DOHH2 (cell line): ENCODE data around the gene CDK14.

ENCODE experiments used
- H3F3A ChIP-seq: fragments of 200-600 bp; sonication (generic), shearing (Covaris generic); 2 replicates; pipeline ENCODE4 v1.6.0; 2016; ENCODE audit warnings: antibody characterized with exemption, mild to moderate bottlenecking; ENCODE audit not compliant: control insufficient read depth, insufficient read depth
- H3K27ac ChIP-seq: fragments of 200-600 bp; sonication (generic); 2 replicates; pipeline ENCODE4 v1.5.1; 2014; ENCODE audit warnings: low read depth, mild to moderate bottlenecking, low read length, moderate library complexity
- H3K27me3 ChIP-seq: fragments of 200-600 bp; sonication (generic); 2 replicates; pipeline ENCODE4 v1.6.1; 2014; ENCODE audit warnings: mild to moderate bottlenecking, low read length, mixed read lengths; ENCODE audit not compliant: control insufficient read depth
- H3K36me3 ChIP-seq: fragments of 200-600 bp; sonication (generic); 2 replicates; pipeline ENCODE4 v1.6.1; 2014; ENCODE audit warnings: mild to moderate bottlenecking, low read length, moderate library complexity, mixed read lengths; ENCODE audit not compliant: control insufficient read depth
- H3K4me1 ChIP-seq: fragments of 200-600 bp; sonication (generic); 2 replicates; pipeline ENCODE4 v1.6.1; 2014; ENCODE audit warnings: mild to moderate bottlenecking, low read length, mixed read lengths; ENCODE audit not compliant: control insufficient read depth
- H3K4me2 ChIP-seq: fragments of 200-600 bp; sonication (generic); 2 replicates; pipeline ENCODE4 v1.6.0; 2014; ENCODE audit warnings: mild to moderate bottlenecking, low read length, moderate library complexity
- H3K4me3 ChIP-seq: fragments of 200-600 bp; sonication (generic); 2 replicates; pipeline ENCODE4 v1.5.1; 2014; ENCODE audit warnings: mild to moderate bottlenecking, low read length, mixed read lengths
- H3K79me2 ChIP-seq: fragments of 200-600 bp; sonication (generic); 2 replicates; pipeline ENCODE4 v1.6.1; 2014; ENCODE audit warnings: mild to moderate bottlenecking, low read length, mixed read lengths; ENCODE audit not compliant: control insufficient read depth
- H3K9me2 ChIP-seq: fragments of 200-600 bp; sonication (generic); replicated peaks from 2 replicates; pipeline ENCODE4 v1.6.1; 2014; ENCODE audit warnings: mild to moderate bottlenecking, low read length, mixed read lengths; ENCODE audit not compliant: control insufficient read depth
- H3K9me3 ChIP-seq: fragments of 200-600 bp; sonication (generic); 2 replicates; pipeline ENCODE4 v1.6.1; 2014; ENCODE audit warnings: antibody characterized with exemption, low read length, mixed read lengths; ENCODE audit not compliant: control insufficient read depth, insufficient read depth
- H4K20me1 ChIP-seq: fragments of 200-600 bp; sonication (generic); 2 replicates; pipeline ENCODE4 v1.6.0; 2014; ENCODE audit warnings: low read depth, mild to moderate bottlenecking, antibody characterized with exemption, low read length, moderate library complexity; ENCODE audit not compliant: control insufficient read depth, insufficient read depth
- EZH2phosphoT487 ChIP-seq: fragments of 200-600 bp; sonication (generic); IDR thresholded peaks from 2 replicates; pipeline ENCODE4 v1.6.1; 2017; ENCODE audit warnings: borderline replicate concordance, mild to moderate bottlenecking, antibody characterized with exemption, low read length, moderate library complexity, mixed read lengths
- TF ChIP-seq, protein P1 (sequence below): fragments of 200-600 bp; sonication (generic); IDR thresholded peaks from one replicate; pipeline ENCODE4 v1.5.1; 2014; ENCODE audit warnings: antibody characterized with exemption, mild to moderate bottlenecking, low read depth, low read length; ENCODE audit not compliant: poor library complexity, severe bottlenecking

Gene CDK14

DNA sequence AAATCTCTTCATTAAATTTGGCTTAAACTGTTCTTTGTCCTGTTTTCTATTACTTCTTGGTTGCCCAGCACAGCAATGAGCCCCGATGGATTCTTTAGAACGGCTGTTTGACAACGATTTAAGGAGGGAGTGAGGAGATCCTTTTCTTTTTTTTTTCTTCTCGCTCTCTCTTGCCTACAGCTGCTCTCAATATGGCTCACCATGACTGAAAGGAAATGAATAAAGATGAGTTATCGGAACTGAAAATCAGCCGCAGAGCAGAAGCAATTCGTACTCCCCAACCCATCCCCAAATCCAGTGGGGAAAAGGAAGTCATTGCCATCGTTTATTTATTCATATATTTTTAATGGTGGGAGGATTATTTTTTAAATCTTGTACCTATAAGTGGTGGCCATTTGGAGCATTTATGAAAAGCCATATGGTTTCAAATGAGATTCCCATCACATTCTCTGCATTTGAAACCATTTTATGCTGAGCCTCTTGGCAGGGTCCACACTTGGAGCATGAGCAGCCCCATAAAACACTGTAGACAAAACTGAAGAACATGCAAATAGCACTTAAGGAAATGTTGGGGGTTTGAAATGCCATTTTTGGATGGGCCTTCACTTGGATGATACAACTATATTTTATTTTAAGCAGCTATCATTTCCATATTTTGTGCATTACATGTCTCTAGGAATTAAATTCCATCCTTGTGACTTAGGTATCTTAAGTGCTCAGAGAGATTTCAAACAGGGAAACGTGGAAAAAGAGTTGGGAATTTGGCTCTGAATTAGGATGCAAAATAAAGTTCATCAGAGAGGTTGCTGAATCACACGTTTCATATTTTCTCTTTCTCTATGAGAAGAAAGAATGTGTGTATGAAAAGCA, 560.4 kb downstream of the CDK14 start:
- Histone ChIP-seq H3K9me3 (no peaks in the 10 kb centered on the region), H3K27ac (no peak overlapping the region), H4K20me1 (no peaks in the 10 kb centered on the region), H3K79me2 (no peaks in the 10 kb centered on the region), H3K4me3 (no peak overlapping the region), H3K27me3 (no peaks in the 10 kb centered on the region), H3K4me1 (no peaks in the 10 kb centered on the region), H3K4me2 (no peak overlapping the region), H3K36me3 (no peaks in the 10 kb centered on the region), H3F3A (no peaks in the 10 kb centered on the region), H3K9me2 (no peaks in the 10 kb centered on the region)
- TF ChIP-seq EZH2phosphoT487, result no peak
- TF ChIP-seq, protein P1, sequence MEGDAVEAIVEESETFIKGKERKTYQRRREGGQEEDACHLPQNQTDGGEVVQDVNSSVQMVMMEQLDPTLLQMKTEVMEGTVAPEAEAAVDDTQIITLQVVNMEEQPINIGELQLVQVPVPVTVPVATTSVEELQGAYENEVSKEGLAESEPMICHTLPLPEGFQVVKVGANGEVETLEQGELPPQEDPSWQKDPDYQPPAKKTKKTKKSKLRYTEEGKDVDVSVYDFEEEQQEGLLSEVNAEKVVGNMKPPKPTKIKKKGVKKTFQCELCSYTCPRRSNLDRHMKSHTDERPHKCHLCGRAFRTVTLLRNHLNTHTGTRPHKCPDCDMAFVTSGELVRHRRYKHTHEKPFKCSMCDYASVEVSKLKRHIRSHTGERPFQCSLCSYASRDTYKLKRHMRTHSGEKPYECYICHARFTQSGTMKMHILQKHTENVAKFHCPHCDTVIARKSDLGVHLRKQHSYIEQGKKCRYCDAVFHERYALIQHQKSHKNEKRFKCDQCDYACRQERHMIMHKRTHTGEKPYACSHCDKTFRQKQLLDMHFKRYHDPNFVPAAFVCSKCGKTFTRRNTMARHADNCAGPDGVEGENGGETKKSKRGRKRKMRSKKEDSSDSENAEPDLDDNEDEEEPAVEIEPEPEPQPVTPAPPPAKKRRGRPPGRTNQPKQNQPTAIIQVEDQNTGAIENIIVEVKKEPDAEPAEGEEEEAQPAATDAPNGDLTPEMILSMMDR, result no peak

DNA sequence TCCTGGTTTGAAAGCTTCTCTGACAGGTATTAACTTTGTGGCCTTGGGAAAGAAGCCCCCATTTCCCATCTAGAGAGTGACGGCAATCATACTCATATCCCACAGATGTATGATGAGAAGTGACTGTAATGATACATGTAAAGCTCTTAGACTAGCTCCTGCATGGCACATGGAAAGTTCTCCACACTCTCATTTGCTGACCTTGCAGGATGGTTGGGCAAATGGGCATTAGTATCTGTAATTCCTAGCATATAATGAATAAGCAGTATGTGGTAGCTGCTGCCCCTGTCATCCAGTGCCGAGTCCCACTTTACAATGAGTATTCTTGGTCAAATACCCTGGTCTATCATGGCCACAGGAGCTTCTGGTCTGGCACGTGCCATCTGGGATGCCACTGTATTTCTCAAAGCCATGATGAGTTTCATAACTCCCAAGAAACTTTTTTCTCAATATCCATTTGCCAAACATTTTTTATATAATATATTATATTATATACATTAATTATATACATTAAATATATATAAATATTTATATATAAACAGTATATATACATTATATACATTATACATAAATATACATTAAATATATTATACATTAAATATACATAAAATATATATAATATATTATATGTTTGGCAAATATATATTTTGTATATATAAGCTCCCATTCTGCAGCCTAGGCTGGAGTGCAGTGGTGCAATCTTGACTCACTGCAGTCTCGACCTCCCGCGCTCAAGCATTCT, 561.6 kb downstream of the CDK14 start:
- Histone ChIP-seq H3K36me3 (no peaks in the 10 kb centered on the region), H3F3A (no peaks in the 10 kb centered on the region), H3K4me2 (no peak overlapping the region), H3K9me2 (no peaks in the 10 kb centered on the region), H3K4me3 (no peak overlapping the region), H4K20me1 (no peaks in the 10 kb centered on the region), H3K9me3 (no peaks in the 10 kb centered on the region), H3K4me1 (no peaks in the 10 kb centered on the region), H3K27ac (no peak overlapping the region), H3K27me3 (no peaks in the 10 kb centered on the region), H3K79me2 (no peaks in the 10 kb centered on the region)
- TF ChIP-seq, protein P1, result no peak
- no peak for TF ChIP-seq EZH2phosphoT487

DNA sequence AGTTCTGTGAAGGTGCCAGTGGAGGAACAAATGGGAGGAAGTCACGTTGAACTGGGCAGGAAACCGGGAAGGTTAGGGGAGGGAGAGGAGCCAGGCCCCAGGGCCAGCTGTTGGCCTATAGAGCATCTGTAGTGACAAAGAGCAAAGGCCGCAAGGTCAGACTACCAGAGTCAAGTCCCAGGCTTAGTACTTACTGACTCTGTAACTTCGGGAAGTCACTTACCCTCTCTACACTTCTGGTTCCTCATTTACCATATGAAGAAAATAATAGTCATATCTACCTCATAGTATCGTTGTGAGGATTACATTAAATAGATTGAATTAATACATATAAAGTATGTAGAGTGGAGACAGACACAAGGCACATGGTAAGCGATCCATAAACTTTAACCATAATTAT, 566.3 kb downstream of the CDK14 start:
- TF ChIP-seq EZH2phosphoT487, result no peak
- TF ChIP-seq, protein P1, result no peak
- Histone ChIP-seq H3K4me3 (no peak overlapping the region), H3K9me3 (no peaks in the 10 kb centered on the region), H3K4me2 (no peak overlapping the region), H4K20me1 (no peaks in the 10 kb centered on the region), H3K27me3 (no peaks in the 10 kb centered on the region), H3K27ac (no peak overlapping the region), H3K36me3 (no peaks in the 10 kb centered on the region), H3K79me2 (no peaks in the 10 kb centered on the region), H3K4me1 (peaks cover 18% of the 10 kb centered on the region), H3F3A (no peaks in the 10 kb centered on the region), H3K9me2 (no peaks in the 10 kb centered on the region)
